H1 (cell line): Measurements from ENCODE around the gene ADARB2. TPM values are rescaled to one million over a fixed set of nuclear protein-coding genes. Genes with fewer than 3 reads are reported as not detected.

ENCODE experiments used
- CEBPB ChIP-seq: IDR thresholded peaks from 2 replicates; pipeline ENCODE4 v1.6.1; 2012; ENCODE audit warnings: low read depth, low read length
- CHD1 ChIP-seq: IDR thresholded peaks from 2 replicates; pipeline ENCODE4 v1.6.1; 2012; ENCODE audit warnings: low read depth, low read length, improper control_type of control experiment
- CHD7 ChIP-seq: fragments of 300-600 bp; sonication (generic); IDR thresholded peaks from 2 replicates; pipeline ENCODE4 v1.7.1; 2012; ENCODE audit warnings: low read length, moderate library complexity, mild to moderate bottlenecking, inconsistent platforms; ENCODE audit not compliant: insufficient replicate concordance
- KDM5A ChIP-seq: fragments of 200-600 bp; IDR thresholded peaks from 2 replicates; pipeline ENCODE4 v1.7.1; 2012; ENCODE audit warnings: mild to moderate bottlenecking, low read length, inconsistent platforms, mixed read lengths
- MAFK ChIP-seq: IDR thresholded peaks from 2 replicates; pipeline ENCODE4 v1.6.1; 2012; ENCODE audit warnings: low read depth, mild to moderate bottlenecking, improper control_type of control experiment, low read length
- RFX5 ChIP-seq: IDR thresholded peaks from 2 replicates; pipeline ENCODE4 v1.6.1; 2011; ENCODE audit warnings: low read depth, low read length, improper control_type of control experiment, borderline replicate concordance
- SIN3A ChIP-seq, 2 experiments: IDR thresholded peaks in 1 of 2; conservative IDR thresholded peaks in 1 of 2; 2 replicates each; pipeline ENCODE4 v1.6.1; 2011 to 2012; ENCODE audit warnings: low read length in 2 of 2, improper control_type of control experiment in 1 of 2, low read depth in 1 of 2, mild to moderate bottlenecking in 1 of 2
- SRF ChIP-seq: IDR thresholded peaks from 2 replicates; pipeline ENCODE4 v1.6.1; 2011; ENCODE audit warnings: mild to moderate bottlenecking, low read depth, low read length, moderate library complexity
- polyA plus RNA-seq, 7 experiments: library from polyadenylated mRNA; depleted of rRNA in 3 of 7; stranded (reverse) in 5 of 7; unstranded in 2 of 7; fragments of >200 nt in 5 of 7; fragments of 200-250 nt in 2 of 7; gene quantifications; 1 replicate in 5 of 7; 2 replicates in 1 of 7; 4 replicates in 1 of 7; pipeline versions ENCODE4 v1.2.1 to v1.2.3, GENCODE V29; 2011 to 2013; ENCODE audit warnings: missing spikeins in 2 of 7, mixed read lengths in 2 of 7
- total RNA-seq: library from RNA; stranded (reverse); fragmentation: NEBNext Ultra II Directional; extraction: Animal tissue kit (Norgen Biotek cat#: 25700); gene quantifications from 2 replicates; pipeline ENCODE4 v1.2.1, GENCODE V29; 2021

The ADARB2 gene
- total and polyA plus RNA-seq, 2 of the 8 experiments (the other 6 are each of a cell fraction or from before 2014, with no cell fraction given), result 2.2 to 2.8 TPM

GRCh38 chr10:1731592-1731991 lies 5.7 kb downstream of the ADARB2 start (continued):
- TF ChIP-seq CHD7 (no peak), CHD1 (no peak), KDM5A (no peak), RFX5 (no peak), CEBPB (no peak), SIN3A (conservative IDR thresholded peaks at IDR 0.05 in 1 of 2, IDR thresholded peaks at IDR 0.05 in 1 of 2; ENCODE audit: low read depth in 1 of 2, low read length in 2 of 2) (no peak), SRF (no peak), MAFK (no peak)
